Spleen (tissue), 7 donors: ENCODE measurements around the gene AIG1.

Experiments used
- CTCF ChIP-seq, 11 experiments: fragments of 200-600 bp in 7 of 11; fragments of 450-650 bp in 4 of 11; sonication (generic) in 4 of 11; IDR thresholded peaks in 8 of 11; conservative IDR thresholded peaks in 3 of 11; 1 replicate in 7 of 11; 2 replicates in 4 of 11; pipeline versions ENCODE4 v1.4.0 to v1.8.0; 2016 to 2021; ENCODE audit warnings: antibody characterized with exemption in 11 of 11, inconsistent platforms in 4 of 11, mild to moderate bottlenecking in 1 of 11
- POLR2A ChIP-seq, 3 donors: fragments of 450-650 bp; IDR thresholded peaks; one replicate each; pipeline ENCODE4 v1.5.1; 2017; ENCODE audit warnings: antibody characterized with exemption in 3 of 3, mild to moderate bottlenecking in 1 of 3
- POLR2AphosphoS5 ChIP-seq, 3 donors: sonication (generic); formaldehyde crosslinking; IDR thresholded peaks; one replicate each; pipeline ENCODE4 v1.5.1; 2017; ENCODE audit warnings: antibody characterized with exemption in 3 of 3
- donor health status: DM: no; HTN: no; CAD: no; lungs with moderate emphysema.
- donor health status: DM: no; HTN: no; CAD: no.
- donor health status: DM: no; HTN: no; CAD: no.

- no peak for TF ChIP-seq CTCF (IDR thresholded peaks at IDR 0.05 in 8 of 11, conservative IDR thresholded peaks at IDR 0.05 in 3 of 11)
- no peak for TF ChIP-seq POLR2A (IDR thresholded peaks at IDR 0.05)
- TF ChIP-seq POLR2AphosphoS5 (IDR thresholded peaks at IDR 0.05): no peak
These were observed 133.5 kb downstream of the AIG1 start for GRCh38 chr6:143194095-143194589.
